ENCODE data around the gene RAB11A. TPM values are rescaled to one million over a fixed set of nuclear protein-coding genes. Genes with fewer than 3 reads are reported as not detected.

Gene RAB11A
- total RNA-seq, 1 donor from 2014 or later: 350 TPM

DNA sequence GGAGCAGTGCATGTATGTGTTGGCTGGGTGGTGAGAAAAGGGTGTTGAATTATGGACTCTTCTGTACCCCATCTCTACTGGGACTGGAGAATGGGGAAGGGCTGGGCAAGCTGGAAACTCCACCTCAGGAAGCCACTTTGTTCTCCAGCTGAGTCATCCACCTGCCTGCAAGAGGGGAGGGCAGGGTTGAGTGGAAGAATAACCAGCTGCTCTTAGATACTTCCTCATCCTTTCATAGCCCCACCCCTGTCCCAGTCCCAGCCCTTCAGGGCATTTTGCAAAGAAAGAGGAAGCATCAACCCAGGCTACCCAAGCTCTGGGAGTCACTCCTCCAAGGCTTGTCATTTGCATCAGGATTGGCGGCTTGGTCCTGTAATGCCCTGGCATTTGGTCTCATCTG is 33.1 kb downstream of the RAB11A start:
- peak; percentile 40 for DNase-seq (ENCODE audit: low read depth)
- H3K4me3 ChIP-seq (ENCODE audit: low read depth, low read length): no peak overlapping the region
- TF ChIP-seq CTCF (conservative IDR thresholded peaks at IDR 0.05; ENCODE audit: low read depth, low read length): no peak

- no peak for TF ChIP-seq CTCF (conservative IDR thresholded peaks at IDR 0.05; ENCODE audit: low read depth, low read length)
- DNase-seq (ENCODE audit: low read depth): no peak
- H3K4me3 ChIP-seq (ENCODE audit: low read depth, low read length): no peak overlapping the region
Observed at GRCh38 chr15:65903296-65904073, 34.2 kb downstream of the RAB11A start.

DNA sequence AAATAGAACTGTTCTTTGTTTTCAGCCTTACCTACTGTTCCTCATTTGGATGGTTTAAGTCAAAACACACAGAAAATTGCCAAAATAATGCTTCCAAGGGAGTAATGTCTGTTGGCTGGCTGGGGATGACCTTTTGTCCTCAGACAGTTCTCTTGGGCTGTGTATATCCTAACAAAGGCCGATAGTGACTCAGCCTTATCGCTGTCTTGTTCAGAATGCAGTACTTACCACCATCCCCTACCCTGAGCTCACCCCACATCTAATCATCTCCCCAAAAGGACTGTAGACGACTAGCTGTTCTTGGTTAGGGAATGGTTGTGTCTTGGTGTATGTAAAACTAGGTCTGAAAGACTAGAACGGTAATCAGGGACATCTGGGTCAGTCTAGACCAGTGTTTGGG is 35.0 kb downstream of the RAB11A start:
- no peak overlapping the region for H3K4me3 ChIP-seq (ENCODE audit: low read depth, low read length)
- no peak for DNase-seq (ENCODE audit: low read depth)
- no peak for TF ChIP-seq CTCF (conservative IDR thresholded peaks at IDR 0.05; ENCODE audit: low read depth, low read length)

DNA sequence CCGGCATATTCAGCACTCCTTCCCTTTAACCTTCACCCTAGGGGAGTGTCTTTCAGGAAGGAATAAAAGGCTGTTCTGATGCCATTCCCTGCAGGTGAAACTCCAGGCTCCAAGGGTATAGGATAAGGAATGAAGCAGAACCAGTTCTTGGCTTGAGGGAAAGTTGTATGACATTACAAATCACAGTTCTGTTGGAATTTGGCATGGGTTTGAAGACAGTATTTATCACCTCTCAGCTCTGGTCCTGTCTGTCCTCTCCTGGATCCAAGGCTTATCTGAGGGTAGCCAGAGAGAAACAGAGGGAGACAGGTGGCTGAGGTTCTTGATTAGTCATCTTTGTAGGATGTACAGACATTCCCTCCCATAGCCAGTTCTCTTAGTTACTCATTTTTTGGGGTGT is 37.1 kb downstream of the RAB11A start:
- no peak for DNase-seq (ENCODE audit: low read depth)
- TF ChIP-seq CTCF (conservative IDR thresholded peaks at IDR 0.05; ENCODE audit: low read depth, low read length): no peak
- H3K4me3 ChIP-seq (ENCODE audit: low read depth, low read length): no peak overlapping the region

GRCh38 chr15:65907661-65908060 is 38.4 kb downstream of the RAB11A start:
- no peak for DNase-seq (ENCODE audit: low read depth)
- H3K4me3 ChIP-seq (ENCODE audit: low read depth, low read length): no peak overlapping the region
- no peak for TF ChIP-seq CTCF (conservative IDR thresholded peaks at IDR 0.05; ENCODE audit: low read depth, low read length)

- no peak for TF ChIP-seq CTCF (conservative IDR thresholded peaks at IDR 0.05; ENCODE audit: low read depth, low read length)
- H3K4me3 ChIP-seq (ENCODE audit: low read depth, low read length): no peak overlapping the region
- no peak for DNase-seq (ENCODE audit: low read depth)
Observed at GRCh38 chr15:65908876-65909275, 39.6 kb downstream of the RAB11A start.

- no peak for DNase-seq (ENCODE audit: low read depth)
- TF ChIP-seq CTCF (conservative IDR thresholded peaks at IDR 0.05; ENCODE audit: low read depth, low read length): no peak
- no peak overlapping the region for H3K4me3 ChIP-seq (ENCODE audit: low read depth, low read length)
Observed at GRCh38 chr15:65909831-65910230, 40.5 kb downstream of the RAB11A start.

All from epithelial cell of proximal tubule (primary cell).